HCT116 (cell line): Measurements from ENCODE around the gene STK32B. TPM values are rescaled to one million over a fixed set of nuclear protein-coding genes. Genes with fewer than 3 reads are reported as not detected.

ENCODE experiments used
- ATAC-seq: fragments of 200-7000 bp; cut with Tn5 transposase; 2 replicates; pipeline ENCODE4 v1.9.1; 2020; ENCODE audit warnings: mild to moderate bottlenecking, moderate library complexity
- BruUV-seq: library from RNA; stranded (reverse); fragments of 400-500 nt; replicated peaks from 2 replicates; lab custom pipeline; 2021; lab: Mats Ljungman, UMichigan
- CTCF ChIA-PET: fragments of 300-600 bp; sonication (Branson Sonifier 250); formaldehyde crosslinking; loops from one replicate; lab custom pipeline; 2021; ENCODE audit warnings: antibody characterized with exemption; lab: Charles Lee
- POLR2A ChIA-PET: fragments of 300-600, 350-600 bp; sonication (Branson Sonifier 250); formaldehyde crosslinking; loops from one replicate; lab custom pipeline; 2021; ENCODE audit warnings: antibody characterized with exemption; lab: Charles Lee
- RAD21 ChIA-PET, 2 experiments: fragments of 300-600 bp; sonication (Branson Sonifier 250); formaldehyde crosslinking; loops; one replicate each; lab custom pipeline; 2023; ENCODE audit warnings: low total read pairs in 2 of 2; ENCODE audit not compliant: uncharacterized antibody in 2 of 2, unreplicated experiment in 2 of 2, low non-redundant PET in 1 of 2; lab: Charles Lee
- DNase-seq: peaks from one replicate; pipeline ENCODE4 v3.0.0-alpha.2; 2010; ENCODE audit warnings: low read depth, low spot score
- H2AFZ ChIP-seq: fragments of 200-600 bp; shearing (Covaris generic), sonication (generic); 2 replicates; pipeline ENCODE4 v1.6.1; 2017; ENCODE audit warnings: low read depth, mixed run types, mixed read lengths, antibody characterized with exemption, low read length; ENCODE audit not compliant: poor library complexity, severe bottlenecking
- H3K27ac ChIP-seq: 2 replicates; pipeline ENCODE4 v1.5.1; 2012; ENCODE audit warnings: low read depth, low read length
- H3K27me3 ChIP-seq: fragments of 200-600 bp; sonication (generic); 2 replicates; pipeline ENCODE4 v1.6.1; 2016; ENCODE audit warnings: mixed run types, low read length, mixed read lengths; ENCODE audit not compliant: insufficient read depth
- H3K36me3 ChIP-seq, 2 experiments: fragments of 200-500 bp in 1 of 2; fragments of 200-600 bp in 1 of 2; sonication (Bioruptor generic) in 1 of 2; sonication (generic) in 1 of 2; 2 replicates each; pipeline versions ENCODE4 v1.5.1 to v1.6.1; 2014 to 2016; ENCODE audit warnings: low read length in 2 of 2, inconsistent platforms in 1 of 2, mixed read lengths in 1 of 2, mixed run types in 1 of 2; ENCODE audit not compliant: insufficient read depth in 2 of 2, control insufficient read depth in 1 of 2
- H3K4me1 ChIP-seq, 2 experiments: fragments of 200-600 bp in 1 of 2; sonication (generic) in 1 of 2; 2 replicates each; pipeline versions ENCODE4 v1.5.1 to v1.6.1; 2012 to 2017; ENCODE audit warnings: low read length in 2 of 2, inconsistent platforms in 1 of 2, mild to moderate bottlenecking in 1 of 2, mixed read lengths in 1 of 2, mixed run types in 1 of 2, moderate library complexity in 1 of 2; ENCODE audit not compliant: insufficient read depth in 2 of 2, control insufficient read depth in 1 of 2
- H3K4me2 ChIP-seq: fragments of 200-600 bp; sonication (generic); 2 replicates; pipeline ENCODE4 v1.6.1; 2017; ENCODE audit warnings: mixed run types, low read length, mixed read lengths
- H3K4me3 ChIP-seq, 2 experiments: fragments of 200-600 bp in 1 of 2; sonication (generic) in 1 of 2; replicated peaks in 1 of 2; 2 replicates each; pipeline ENCODE4 v1.5.1; 2011 to 2016; ENCODE audit warnings: low read length in 2 of 2, control low read depth in 1 of 2, low read depth in 1 of 2, mild to moderate bottlenecking in 1 of 2, mixed read lengths in 1 of 2, mixed run types in 1 of 2
- H3K79me2 ChIP-seq: fragments of 200-600 bp; sonication (generic); 2 replicates; pipeline ENCODE4 v1.6.1; 2017; ENCODE audit warnings: mild to moderate bottlenecking, mixed run types, low read length, moderate library complexity, mixed read lengths; ENCODE audit not compliant: insufficient read depth
- H3K9ac ChIP-seq: fragments of 200-600 bp; sonication (generic); 2 replicates; pipeline ENCODE4 v1.6.1; 2016; ENCODE audit warnings: low read length, mixed read lengths
- H3K9me2 ChIP-seq: fragments of 200-600 bp; sonication (generic), shearing (Covaris generic); 2 replicates; pipeline ENCODE4 v1.6.1; 2017; ENCODE audit warnings: mixed run types, mild to moderate bottlenecking, moderate library complexity; ENCODE audit not compliant: insufficient read depth
- H3K9me3 ChIP-seq, 2 experiments: fragments of 200-500 bp in 1 of 2; fragments of 200-600 bp in 1 of 2; sonication (Bioruptor generic) in 1 of 2; sonication (generic) in 1 of 2; 2 replicates each; pipeline ENCODE4 v1.6.1; 2014 to 2017; ENCODE audit warnings: low read length in 2 of 2, mixed read lengths in 2 of 2, inconsistent platforms in 1 of 2, low read depth in 1 of 2, mild to moderate bottlenecking in 1 of 2, mixed run types in 1 of 2, moderate library complexity in 1 of 2; ENCODE audit not compliant: control insufficient read depth in 1 of 2, insufficient read depth in 1 of 2
- H4K20me1 ChIP-seq: fragments of 200-600 bp; sonication (generic), shearing (Covaris generic); 2 replicates; pipeline ENCODE4 v1.6.1; 2017; ENCODE audit warnings: mixed run types, mild to moderate bottlenecking, moderate library complexity; ENCODE audit not compliant: insufficient read depth
- EGR1 ChIP-seq: IDR thresholded peaks from 2 replicates; pipeline ENCODE4 v1.6.1; 2012; ENCODE audit warnings: low read depth
- EZH2phosphoT487 ChIP-seq: fragments of 200-600 bp; IDR thresholded peaks from 2 replicates; pipeline ENCODE4 v1.6.1; 2018; ENCODE audit warnings: antibody characterized with exemption, borderline replicate concordance
- FOSL1 ChIP-seq: IDR thresholded peaks from 2 replicates; pipeline ENCODE4 v1.6.1; 2012; ENCODE audit warnings: low read depth
- MAX ChIP-seq: IDR thresholded peaks from 2 replicates; pipeline ENCODE4 v1.6.1; 2012
- POLR2A ChIP-seq: IDR thresholded peaks from 2 replicates; pipeline ENCODE4 v1.7.0; 2011; ENCODE audit warnings: borderline replicate concordance; ENCODE audit not compliant: insufficient read depth, insufficient read length; ENCODE audit errors: extremely low read depth
- POLR2AphosphoS5 ChIP-seq: IDR thresholded peaks from 2 replicates; pipeline ENCODE4 v1.6.1; 2011; ENCODE audit warnings: mild to moderate bottlenecking, low read depth, low read length, moderate library complexity
- RAD21 ChIP-seq: IDR thresholded peaks from 2 replicates; pipeline ENCODE4 v1.6.1; 2012; ENCODE audit warnings: low read depth, mild to moderate bottlenecking
- SP1 ChIP-seq: IDR thresholded peaks from 2 replicates; pipeline ENCODE4 v1.6.1; 2012; ENCODE audit warnings: low read depth
- SRF ChIP-seq: IDR thresholded peaks from 2 replicates; pipeline ENCODE4 v1.6.1; 2012; ENCODE audit warnings: low read depth
- YY1 ChIP-seq: IDR thresholded peaks from 2 replicates; pipeline ENCODE4 v1.6.1; 2011; ENCODE audit warnings: low read length, low read depth, moderate library complexity, mild to moderate bottlenecking; ENCODE audit not compliant: insufficient replicate concordance; ENCODE audit errors: extremely low read depth
- ZFX ChIP-seq: fragments of 450-650 bp; IDR thresholded peaks from 2 replicates; pipeline ENCODE4 v1.6.1; 2017
- intact Hi-C: fragments of 100-400 bp; cut with micrococcal nuclease; formaldehyde crosslinking; loops from 2 replicates; pipeline ENCODE4 v1.10.0; 2022
- total RNA-seq: library from RNA; stranded (reverse); gene quantifications from one replicate; pipeline ENCODE4 v1.2.1, GENCODE V29; 2021; ENCODE audit not compliant: unreplicated experiment
- TF ChIP-seq, protein P1 (sequence below): IDR thresholded peaks from 2 replicates; pipeline ENCODE4 v1.6.1; 2012; ENCODE audit warnings: low read depth

The STK32B gene
- total RNA-seq, 1 experiment from 2014 or later: not detected

GRCh38 chr4:5478697-5479096, 427.4 kb downstream of the STK32B start:
- intact Hi-C loops: no loop called here
- Histone ChIP-seq H3K27me3 (peaks cover 10% of the 10 kb centered on the region; the same call in 1 of the 2 replicates), H3K4me2 (no peak overlapping the region), H3K9me2 (no peaks in the 10 kb centered on the region), H3K4me3 (no peak overlapping the region), H3K27ac (no peak overlapping the region), H3K36me3 (no peaks in the 10 kb centered on the region), H4K20me1 (no peaks in the 10 kb centered on the region), H3K9ac (no peak overlapping the region), H3K4me1 (no peaks in the 10 kb centered on the region), H3K79me2 (no peaks in the 10 kb centered on the region), H2AFZ (no peak overlapping the region), H3K9me3 (no peaks in the 10 kb centered on the region)
- POLR2A ChIA-PET: no interaction called here
- DNase-seq (no peak), ATAC-seq (no peak)
- BruUV-seq: no TSS peak
- CTCF ChIA-PET: no interaction called here
- RAD21 ChIA-PET: no interaction called here
- no peak for TF ChIP-seq YY1
- TF ChIP-seq, protein P1, sequence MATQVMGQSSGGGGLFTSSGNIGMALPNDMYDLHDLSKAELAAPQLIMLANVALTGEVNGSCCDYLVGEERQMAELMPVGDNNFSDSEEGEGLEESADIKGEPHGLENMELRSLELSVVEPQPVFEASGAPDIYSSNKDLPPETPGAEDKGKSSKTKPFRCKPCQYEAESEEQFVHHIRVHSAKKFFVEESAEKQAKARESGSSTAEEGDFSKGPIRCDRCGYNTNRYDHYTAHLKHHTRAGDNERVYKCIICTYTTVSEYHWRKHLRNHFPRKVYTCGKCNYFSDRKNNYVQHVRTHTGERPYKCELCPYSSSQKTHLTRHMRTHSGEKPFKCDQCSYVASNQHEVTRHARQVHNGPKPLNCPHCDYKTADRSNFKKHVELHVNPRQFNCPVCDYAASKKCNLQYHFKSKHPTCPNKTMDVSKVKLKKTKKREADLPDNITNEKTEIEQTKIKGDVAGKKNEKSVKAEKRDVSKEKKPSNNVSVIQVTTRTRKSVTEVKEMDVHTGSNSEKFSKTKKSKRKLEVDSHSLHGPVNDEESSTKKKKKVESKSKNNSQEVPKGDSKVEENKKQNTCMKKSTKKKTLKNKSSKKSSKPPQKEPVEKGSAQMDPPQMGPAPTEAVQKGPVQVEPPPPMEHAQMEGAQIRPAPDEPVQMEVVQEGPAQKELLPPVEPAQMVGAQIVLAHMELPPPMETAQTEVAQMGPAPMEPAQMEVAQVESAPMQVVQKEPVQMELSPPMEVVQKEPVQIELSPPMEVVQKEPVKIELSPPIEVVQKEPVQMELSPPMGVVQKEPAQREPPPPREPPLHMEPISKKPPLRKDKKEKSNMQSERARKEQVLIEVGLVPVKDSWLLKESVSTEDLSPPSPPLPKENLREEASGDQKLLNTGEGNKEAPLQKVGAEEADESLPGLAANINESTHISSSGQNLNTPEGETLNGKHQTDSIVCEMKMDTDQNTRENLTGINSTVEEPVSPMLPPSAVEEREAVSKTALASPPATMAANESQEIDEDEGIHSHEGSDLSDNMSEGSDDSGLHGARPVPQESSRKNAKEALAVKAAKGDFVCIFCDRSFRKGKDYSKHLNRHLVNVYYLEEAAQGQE: no peak
- TF ChIP-seq ZFX: no peak
- TF ChIP-seq EZH2phosphoT487: no peak

DNA sequence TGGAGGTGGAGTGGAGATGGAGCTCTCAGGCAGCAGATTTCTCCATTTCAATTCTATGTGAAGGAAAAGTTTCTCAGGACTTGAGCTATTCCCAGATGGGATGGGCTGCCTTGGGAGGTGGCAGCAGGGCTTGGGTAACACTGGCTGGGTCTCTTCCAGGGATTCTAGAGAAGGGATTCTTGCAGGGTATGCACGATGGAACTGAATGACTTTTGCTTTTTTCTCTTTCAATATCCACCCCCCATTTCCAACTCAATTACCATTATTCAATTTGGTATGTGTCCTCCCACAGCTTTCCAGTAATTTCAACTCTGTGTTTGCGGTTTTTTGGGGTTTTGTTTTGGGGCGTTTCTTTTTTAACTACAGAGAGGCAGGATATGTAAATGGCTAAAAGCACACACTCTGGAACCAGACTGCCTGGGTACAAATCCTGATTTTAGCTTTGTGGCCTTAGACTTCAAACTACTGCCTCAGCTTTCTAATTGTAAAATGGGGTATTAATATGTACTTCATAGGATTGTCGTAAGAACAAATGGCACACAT, 428.3 kb downstream of the STK32B start:
- H2AFZ ChIP-seq: no peak overlapping the region

More for the DNA sequence above, 428.3 kb downstream of the STK32B start:
- no peaks in the 10 kb centered on the region for H3K9me3 ChIP-seq
- H3K4me2 ChIP-seq: no peak overlapping the region
- no peak for TF ChIP-seq FOSL1
- TF ChIP-seq EGR1: no peak
- no peak for TF ChIP-seq MAX
- TF ChIP-seq YY1: no peak
- TF ChIP-seq SRF: no peak
- no peak for TF ChIP-seq ZFX
- no peak for TF ChIP-seq POLR2A
- no peak for TF ChIP-seq RAD21
- TF ChIP-seq, protein P1: no peak
- TF ChIP-seq SP1: no peak
- no peak for TF ChIP-seq POLR2AphosphoS5
- RAD21 ChIA-PET: no interaction called here
- no peak overlapping the region for H3K9ac ChIP-seq
- BruUV-seq: no TSS peak
- no peaks in the 10 kb centered on the region for H3K4me1 ChIP-seq
- no peaks in the 10 kb centered on the region for H3K9me2 ChIP-seq
- H3K79me2 ChIP-seq: no peaks in the 10 kb centered on the region
- intact Hi-C loops: no loop called here
- H3K36me3 ChIP-seq: no peaks in the 10 kb centered on the region
- CTCF ChIA-PET: no interaction called here
- peaks cover 10% of the 10 kb centered on the region; the same call in 1 of the 2 replicates for H3K27me3 ChIP-seq
- no peak overlapping the region for H3K4me3 ChIP-seq
- no peaks in the 10 kb centered on the region for H4K20me1 ChIP-seq
- POLR2A ChIA-PET: no interaction called here
- DNase-seq (no peak), ATAC-seq (no peak)
- H3K27ac ChIP-seq: no peak overlapping the region
